GM12872 (cell line): Measurements from ENCODE around the gene KCNJ11.

ENCODE experiments used
- CTCF ChIP-seq: IDR thresholded peaks from 3 replicates; pipeline ENCODE4 v1.5.1; 2011; ENCODE audit warnings: low read depth, mild to moderate bottlenecking, low read length, moderate library complexity; ENCODE audit not compliant: insufficient read depth

Gene KCNJ11

GRCh38 chr11:17401316-17401715 is 12.9 kb upstream of the KCNJ11 start:
- no peak for TF ChIP-seq CTCF

DNA sequence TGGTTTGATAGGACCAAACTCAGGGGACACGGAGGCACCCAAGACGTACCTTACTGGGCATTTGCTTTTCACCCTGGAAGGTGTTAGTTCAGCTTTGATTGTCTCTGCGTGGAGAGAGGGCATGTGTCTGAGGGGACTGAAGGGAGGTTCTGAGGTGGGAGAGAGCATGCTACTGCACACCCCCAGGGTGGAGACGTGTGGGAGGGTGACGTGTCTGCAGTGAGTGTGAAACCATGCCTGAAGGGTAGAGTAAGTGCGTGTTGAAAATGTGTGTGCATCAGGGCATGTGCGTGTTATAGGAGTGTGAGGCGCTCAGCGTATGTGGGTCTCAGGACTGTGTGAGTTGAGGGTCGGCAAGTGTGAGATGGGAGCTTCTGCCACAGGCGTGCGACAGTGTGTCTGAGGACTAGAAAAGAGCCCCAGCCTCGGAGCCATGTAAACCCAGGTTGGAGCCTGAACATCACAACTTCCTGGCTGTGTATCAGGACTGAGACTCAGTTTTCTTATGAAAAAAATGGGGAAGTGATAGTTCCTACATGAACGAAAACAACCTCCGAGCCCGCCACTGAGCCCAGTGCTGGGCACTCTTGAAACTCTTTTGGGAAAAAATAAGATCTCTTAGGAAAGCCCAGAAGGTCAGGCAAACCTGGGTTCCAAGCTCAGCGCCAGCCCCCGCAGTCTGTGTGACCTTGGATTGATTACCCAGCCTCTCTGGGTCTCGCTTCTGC is 11.8 kb upstream of the KCNJ11 start:
- no peak for TF ChIP-seq CTCF

DNA sequence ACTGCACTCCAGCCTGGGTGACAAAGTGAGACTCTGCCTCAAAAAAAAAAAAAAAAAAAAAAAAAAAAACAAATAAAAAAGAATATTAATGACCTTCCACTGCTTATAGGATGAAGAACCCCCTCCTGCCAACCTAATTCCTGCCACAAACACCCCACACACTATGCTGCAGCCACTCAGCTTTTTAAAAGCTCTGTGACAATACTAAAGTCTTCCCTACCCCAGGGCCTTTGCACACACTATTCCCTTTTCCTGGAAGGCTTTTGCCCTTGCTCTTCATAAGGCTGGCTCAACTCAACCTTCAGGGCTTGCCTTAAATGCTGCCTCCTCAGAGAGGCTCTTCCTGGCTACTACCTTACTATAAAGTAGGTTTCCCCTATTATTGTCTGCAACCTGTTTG is 10.8 kb upstream of the KCNJ11 start:
- no peak for TF ChIP-seq CTCF

- TF ChIP-seq CTCF, result no peak
Measured at GRCh38 chr11:17397311-17398002, 9.0 kb upstream of the KCNJ11 start.

GRCh38 chr11:17396598-17397310 is 8.3 kb upstream of the KCNJ11 start:
- no peak for TF ChIP-seq CTCF

DNA sequence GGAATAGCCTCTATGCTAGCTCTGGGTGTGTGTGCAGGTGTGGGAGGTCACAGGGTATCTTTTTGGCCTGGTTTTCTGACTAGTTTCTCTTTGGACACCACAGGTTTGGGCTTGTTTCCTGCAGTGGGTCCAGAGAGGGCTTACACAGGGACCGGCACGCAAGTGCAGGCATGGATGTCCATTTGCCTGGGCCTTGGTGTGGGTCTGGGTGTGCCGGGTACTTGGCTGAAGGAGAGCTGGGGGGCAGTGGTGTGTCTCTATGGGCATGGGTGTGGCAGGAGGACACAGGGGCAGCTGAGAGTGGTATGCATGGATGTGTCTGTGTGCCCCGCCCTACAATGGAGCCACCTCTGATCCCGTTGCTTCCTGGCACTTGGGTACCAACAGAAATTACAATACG is 7.5 kb upstream of the KCNJ11 start:
- no peak for TF ChIP-seq CTCF

DNA sequence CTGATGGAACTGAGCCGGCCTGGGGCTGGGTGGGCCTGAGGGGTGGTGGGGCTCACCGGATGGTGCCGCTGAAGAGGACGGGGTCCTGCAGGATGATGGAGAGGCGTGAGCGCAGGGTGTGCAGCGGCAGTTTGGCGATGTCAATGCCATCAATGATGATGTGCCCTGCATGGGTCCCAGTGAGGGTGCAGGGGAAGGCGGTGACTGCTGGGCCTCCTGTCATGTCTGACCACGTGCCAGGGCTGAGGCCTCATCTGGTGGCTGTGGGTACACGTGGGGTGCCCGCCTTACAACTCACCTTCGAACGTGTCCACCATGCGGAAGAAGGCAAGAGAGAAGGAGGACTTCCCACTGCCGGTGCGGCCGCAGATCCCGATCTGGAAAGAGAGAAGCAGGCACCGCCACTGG is 7.1 kb upstream of the KCNJ11 start:
- no peak for TF ChIP-seq CTCF
